GM19372 (cell line): ENCODE data around the gene VAV3.
"Not testable (repeated sequence)": the region's sequence is repeated elsewhere in the genome, so short reads cannot be mapped to it uniquely, and the experiment has no call there.

Experiments used
- ATAC-seq: cut with Tn5 transposase; IDR thresholded peaks from one replicate; pipeline ENCODE4 v1.9.1; 2021; ENCODE audit warnings: mild to moderate bottlenecking, low read depth, moderate library complexity; ENCODE audit not compliant: unreplicated experiment

Gene VAV3

GRCh38 chr1:107895403-107896191 is 69.4 kb downstream of the VAV3 start:
- no peak for ATAC-seq

GRCh38 chr1:107894605-107895004 is 70.4 kb downstream of the VAV3 start:
- ATAC-seq: no peak

GRCh38 chr1:107893350-107893749 is 71.6 kb downstream of the VAV3 start:
- ATAC-seq: not testable (repeated sequence)

GRCh38 chr1:107889524-107889923 is 75.5 kb downstream of the VAV3 start:
- ATAC-seq: no peak

GRCh38 chr1:107883562-107883961 is 81.4 kb downstream of the VAV3 start:
- no peak for ATAC-seq

GRCh38 chr1:107879927-107880326 is 85.1 kb downstream of the VAV3 start:
- ATAC-seq: no peak

GRCh38 chr1:107879346-107879745 is 85.6 kb downstream of the VAV3 start:
- ATAC-seq: no peak

- ATAC-seq: no peak
Observed at GRCh38 chr1:107877745-107878144, 87.2 kb downstream of the VAV3 start.

- no peak for ATAC-seq
Observed at GRCh38 chr1:107877092-107877491, 87.9 kb downstream of the VAV3 start.

GRCh38 chr1:107875689-107876088 is 89.3 kb downstream of the VAV3 start:
- ATAC-seq: no peak

GRCh38 chr1:107874221-107874620 is 90.8 kb downstream of the VAV3 start:
- ATAC-seq: no peak

- no peak for ATAC-seq
Observed at GRCh38 chr1:107871687-107872395, 93.1 kb downstream of the VAV3 start.

GRCh38 chr1:107871259-107871658 is 93.7 kb downstream of the VAV3 start:
- ATAC-seq: no peak

- no peak for ATAC-seq
Observed at GRCh38 chr1:107870696-107871095, 94.3 kb downstream of the VAV3 start.

GRCh38 chr1:107867897-107868296 is 97.1 kb downstream of the VAV3 start:
- ATAC-seq: no peak

- no peak for ATAC-seq
Observed at GRCh38 chr1:107867422-107867821, 97.6 kb downstream of the VAV3 start.

- ATAC-seq: no peak
Observed at GRCh38 chr1:107866870-107867269, 98.1 kb downstream of the VAV3 start.

GRCh38 chr1:107865627-107866026 is 99.4 kb downstream of the VAV3 start:
- no peak for ATAC-seq

- ATAC-seq: no peak
Observed at GRCh38 chr1:107863342-107863741, 101.6 kb downstream of the VAV3 start.

GRCh38 chr1:107862064-107862463 is 102.9 kb downstream of the VAV3 start:
- ATAC-seq: no peak

GRCh38 chr1:107858323-107858722 is 106.7 kb downstream of the VAV3 start:
- no peak for ATAC-seq

GRCh38 chr1:107851418-107851817 is 113.6 kb downstream of the VAV3 start:
- ATAC-seq: no peak
